ENCODE results near the gene RPN1.

The RPN1 gene

DNA sequence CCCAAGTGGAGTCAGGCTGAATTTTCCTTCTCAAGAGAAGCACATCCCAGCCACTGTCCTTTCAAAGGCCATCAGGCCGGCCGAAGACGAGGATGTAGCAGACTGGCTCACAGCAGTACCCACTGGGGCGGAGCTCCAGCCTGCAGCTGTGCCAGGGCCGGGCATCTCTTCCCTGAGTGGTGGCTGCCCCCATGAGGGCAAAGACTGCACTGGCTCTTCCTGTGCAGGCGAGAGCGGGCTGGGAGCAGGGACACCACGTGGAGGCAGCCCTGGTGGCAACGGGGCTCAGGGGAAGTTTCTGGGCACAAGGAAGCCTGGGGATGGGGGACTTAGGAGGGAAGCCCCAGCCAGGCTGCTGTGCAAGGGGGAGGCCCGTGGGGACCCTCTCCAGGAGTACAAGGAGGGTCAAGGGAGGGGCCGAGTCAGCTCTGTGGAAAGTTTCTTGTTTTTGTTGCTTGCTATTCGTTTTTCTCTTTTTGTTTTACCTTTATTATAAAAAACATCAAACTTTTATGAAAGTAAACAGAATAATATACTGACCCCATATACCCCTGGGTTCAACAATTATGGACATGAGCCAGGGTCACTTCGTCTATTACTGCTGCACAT is 66.1 kb downstream of the RPN1 start:
- no peak for DNase-seq (ENCODE audit: low read depth in 1 of 2, low spot score in 1 of 2)

DNA sequence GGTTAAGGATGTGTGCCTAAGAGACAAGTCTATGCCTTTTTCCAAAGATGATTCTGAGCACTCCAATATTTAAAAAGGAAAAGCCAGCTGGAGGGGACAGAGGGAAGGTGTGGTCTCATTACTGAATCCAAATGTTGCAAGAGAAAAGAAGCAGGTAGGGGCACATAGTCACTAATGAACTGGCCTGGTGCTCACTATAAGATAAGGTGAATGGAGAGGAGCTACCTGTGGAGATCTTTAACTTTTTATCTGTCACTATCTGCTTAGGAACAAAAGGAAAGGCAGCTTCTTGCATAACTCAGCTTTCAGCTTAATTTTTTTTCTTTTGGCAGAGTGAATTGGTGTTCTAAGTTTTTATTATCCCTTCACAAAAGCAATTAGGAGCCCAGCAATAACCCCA is 69.1 kb downstream of the RPN1 start:
- no peak for DNase-seq (ENCODE audit: low read depth in 1 of 2, low spot score in 1 of 2)

DNA sequence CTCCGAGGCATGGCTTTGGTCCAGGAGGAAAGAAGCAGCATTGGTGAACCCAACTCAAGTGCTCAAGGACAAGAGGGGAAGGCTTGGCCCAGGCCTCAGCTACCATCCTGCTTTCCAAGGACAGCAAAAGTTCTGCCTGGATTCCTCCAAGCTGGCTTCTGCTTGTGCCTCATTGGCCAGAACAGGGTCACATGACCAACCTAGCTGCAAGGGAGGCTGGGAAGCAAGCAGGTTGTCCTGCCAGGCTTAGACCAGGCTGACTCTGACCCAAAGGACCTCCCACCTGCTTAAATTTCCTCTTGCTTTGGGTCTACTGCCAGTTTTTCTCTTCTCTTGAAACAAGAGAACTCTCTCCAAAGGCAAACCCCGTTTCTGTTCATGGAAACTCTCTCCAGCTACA is 70.7 kb downstream of the RPN1 start:
- DNase-seq (ENCODE audit: low read depth in 1 of 2, low spot score in 1 of 2) = no peak

DNA sequence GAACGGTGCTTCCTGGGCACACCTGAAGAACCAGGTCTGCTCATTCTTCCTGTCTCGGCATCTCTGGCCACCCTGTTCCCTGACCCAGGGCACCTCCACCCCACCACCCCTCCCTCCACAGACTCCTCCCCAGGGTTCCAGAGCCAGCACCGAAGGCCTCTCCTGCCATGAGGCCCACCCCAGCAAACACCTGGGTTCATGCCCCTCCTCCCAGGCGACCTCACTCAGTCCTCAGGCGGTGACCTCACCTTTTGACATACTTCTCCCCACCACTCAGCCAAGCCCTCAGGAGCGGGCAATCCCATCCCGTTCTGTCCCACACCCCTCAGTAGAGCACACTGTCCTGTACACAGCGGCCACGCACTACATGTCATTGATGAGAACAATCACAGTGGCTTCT is 72.3 kb downstream of the RPN1 start:
- no peak for DNase-seq (ENCODE audit: low read depth in 1 of 2, low spot score in 1 of 2)

DNA sequence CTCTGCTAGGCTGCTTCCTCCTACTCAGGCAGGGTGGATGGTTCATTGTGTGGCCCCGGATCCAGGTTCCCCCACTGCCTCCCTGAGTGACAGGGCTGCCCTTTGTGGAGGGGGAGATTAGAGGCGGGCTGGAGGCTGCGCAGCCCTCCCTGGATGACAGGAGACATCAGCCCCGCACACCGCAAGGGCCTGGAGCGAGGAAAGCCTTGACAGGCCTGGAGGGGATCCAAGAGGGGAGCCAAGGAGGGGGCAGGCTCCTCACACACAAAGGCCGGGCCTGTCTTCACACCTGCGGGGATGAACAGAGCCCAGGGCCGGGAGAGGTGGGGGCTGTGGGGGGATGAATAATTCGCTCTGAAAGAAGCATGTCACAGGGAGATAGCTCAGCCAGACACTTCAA is 72.9 kb downstream of the RPN1 start:
- no peak for DNase-seq (ENCODE audit: low read depth in 1 of 2, low spot score in 1 of 2)

DNA sequence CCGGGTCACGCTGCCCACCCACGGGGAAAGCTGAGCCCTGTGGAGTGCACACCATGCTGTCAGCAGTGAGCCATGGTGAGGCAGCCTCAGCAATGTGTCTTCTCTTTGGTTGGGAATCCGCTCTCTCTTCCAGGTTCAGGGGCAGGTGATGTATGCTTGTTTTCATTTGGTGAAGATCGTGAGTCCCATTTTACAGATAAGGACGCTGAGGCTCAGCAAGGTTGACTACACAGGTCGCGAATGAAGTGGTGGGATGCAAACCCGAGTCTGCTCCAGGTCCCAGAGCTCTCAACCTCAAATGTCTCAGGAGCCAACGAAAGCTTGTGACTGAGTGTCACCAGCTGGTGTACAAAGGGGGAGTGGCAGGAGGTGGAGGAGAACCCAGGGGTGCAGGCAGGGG is 74.3 kb downstream of the RPN1 start:
- no peak for DNase-seq (ENCODE audit: low read depth in 1 of 2, low spot score in 1 of 2)

DNA sequence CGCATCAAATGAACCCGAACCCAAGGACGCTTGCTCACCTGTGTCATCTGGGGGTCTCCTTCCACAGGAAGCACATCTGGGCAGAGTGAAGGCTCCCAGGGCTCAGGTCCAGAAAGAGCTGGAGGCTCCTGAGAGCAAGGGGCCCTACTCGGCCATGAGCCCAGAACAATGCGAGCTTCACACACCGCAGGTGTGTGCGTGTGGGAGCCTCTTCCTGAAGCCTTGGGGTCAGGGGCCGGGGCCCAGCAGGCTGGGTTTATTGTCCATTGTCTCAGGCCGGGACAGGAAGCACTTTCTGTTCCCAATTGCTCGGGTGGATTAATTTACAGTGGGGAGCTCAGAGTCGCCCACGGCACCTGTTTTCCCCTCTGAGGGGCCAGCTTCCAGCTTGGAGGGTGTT is 74.8 kb downstream of the RPN1 start:
- no peak for DNase-seq (ENCODE audit: low read depth in 1 of 2, low spot score in 1 of 2)

DNA sequence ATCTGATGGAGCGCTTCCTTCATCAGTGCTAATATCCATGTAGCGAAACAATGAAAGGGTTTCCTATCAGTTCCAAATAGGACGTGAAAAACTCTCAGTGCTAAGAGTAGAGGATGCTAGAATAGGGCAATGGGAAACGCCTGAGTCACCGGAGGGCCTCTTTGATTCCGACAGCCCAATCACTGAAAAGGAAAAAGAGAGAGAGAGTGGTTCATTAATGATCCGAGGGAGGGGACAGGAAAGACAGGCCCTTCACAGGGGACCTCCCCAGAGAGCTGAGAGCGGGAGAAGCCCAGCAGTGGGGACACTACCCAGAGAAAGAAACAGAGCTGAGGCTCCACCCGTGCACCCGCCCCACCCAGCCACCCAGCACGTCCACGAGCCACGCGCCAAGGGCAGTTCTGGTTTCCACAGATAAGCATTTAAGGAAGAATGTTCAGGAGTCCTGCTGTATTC is 76.9 kb downstream of the RPN1 start:
- no peak for DNase-seq (ENCODE audit: low read depth in 1 of 2, low spot score in 1 of 2)

DNA sequence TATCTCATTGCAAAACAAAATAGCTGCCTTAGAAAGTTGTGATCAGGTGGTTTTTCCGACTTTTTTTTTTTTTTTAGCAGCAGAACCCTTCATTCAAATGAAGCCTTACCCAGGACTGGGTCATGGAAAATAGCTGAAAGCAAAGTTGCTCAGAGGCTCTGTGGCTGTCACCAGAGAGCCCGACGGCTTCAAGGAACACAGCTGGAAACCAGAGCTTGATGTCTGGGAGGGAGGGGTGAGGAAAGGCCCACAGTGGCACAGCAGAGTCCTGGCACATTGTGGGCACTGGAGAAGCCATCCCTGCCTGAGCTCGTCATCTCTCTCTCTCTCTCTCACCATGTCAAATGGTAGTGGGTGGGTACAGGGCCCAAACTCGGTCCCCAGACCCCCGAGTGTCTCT is 77.5 kb downstream of the RPN1 start:
- DNase-seq (ENCODE audit: low read depth in 1 of 2, low spot score in 1 of 2) = no peak

DNA sequence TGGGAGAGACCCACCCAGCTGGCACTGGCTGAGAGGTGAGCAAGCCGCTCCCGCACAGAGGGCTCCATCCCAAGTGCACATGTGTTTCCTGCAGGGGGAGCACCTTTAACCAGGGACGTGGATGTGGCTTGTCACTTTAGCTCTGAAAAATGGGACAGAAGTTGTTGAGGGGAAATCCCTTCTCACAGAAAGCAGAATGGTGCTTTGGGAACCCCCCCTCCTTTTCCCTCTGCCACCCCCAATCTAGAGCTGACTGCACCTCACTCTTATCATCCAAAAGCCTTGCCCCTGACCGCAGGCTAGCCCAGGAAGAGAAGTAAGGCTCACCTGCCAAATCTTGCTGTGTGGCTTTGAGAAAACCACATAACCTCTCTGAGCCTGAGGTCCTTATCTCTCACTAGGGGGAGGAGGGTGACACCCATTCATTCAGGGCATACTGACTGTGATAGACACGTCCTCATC is 77.9 kb downstream of the RPN1 start:
- no peak for DNase-seq (ENCODE audit: low read depth in 1 of 2, low spot score in 1 of 2)

DNA sequence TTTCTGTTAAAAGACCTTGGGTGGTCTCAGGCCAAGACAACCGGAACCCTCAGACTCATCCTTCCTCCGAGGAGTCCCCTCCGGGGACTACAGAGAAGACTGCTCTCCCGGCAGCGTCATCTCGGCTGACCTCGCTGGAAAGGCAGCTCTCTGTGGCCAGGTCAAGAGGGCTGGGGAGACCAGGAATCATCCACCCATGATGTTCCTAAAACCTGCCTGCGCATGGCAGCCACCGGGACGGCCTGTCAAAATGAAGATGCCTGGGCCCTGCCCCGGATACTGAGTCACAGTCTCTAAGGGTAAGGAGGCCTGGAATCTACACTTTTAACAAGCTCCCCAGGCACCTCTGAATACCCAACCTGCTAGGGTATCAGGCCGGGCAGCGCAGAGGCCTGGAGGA is 78.6 kb downstream of the RPN1 start:
- no peak for DNase-seq (ENCODE audit: low read depth in 1 of 2, low spot score in 1 of 2)

Data from activated T-helper 1 cell treated with anti-CD3 and anti-CD28 coated beads, Interleukin-2, amount 50 U/mL, for 16 hours (primary cell).